Spleen (tissue), 11 donors: ENCODE results near the gene PARD3. TPM values are rescaled to one million over a fixed set of nuclear protein-coding genes. Genes with fewer than 3 reads are reported as not detected.

Experiments
- DNase-seq: peaks from one replicate; pipeline ENCODE4 v3.0.0-alpha.2; 2020
- H3K27ac ChIP-seq, 8 donors: fragments of 200-600 bp; sonication (generic) in 7 of 8; 1 replicate in 4 of 8; 2 replicates in 4 of 8; pipeline versions ENCODE4 v1.5.0 to v1.8.0; 2016 to 2021; ENCODE audit warnings: inconsistent platforms in 4 of 8, mild to moderate bottlenecking in 4 of 8, moderate library complexity in 1 of 8
- H3K27me3 ChIP-seq, 7 donors: fragments of 200-600 bp; sonication (generic) in 6 of 7; replicated peaks in 1 of 7; 1 replicate in 4 of 7; 2 replicates in 3 of 7; pipeline versions ENCODE4 v1.5.0 to v1.8.0; 2016 to 2021; ENCODE audit warnings: inconsistent platforms in 3 of 7, mild to moderate bottlenecking in 1 of 7
- H3K36me3 ChIP-seq, 6 donors: fragments of 200-600 bp; sonication (generic) in 5 of 6; 1 replicate in 4 of 6; 2 replicates in 2 of 6; pipeline versions ENCODE4 v1.5.0 to v1.8.0; 2016 to 2021; ENCODE audit warnings: inconsistent platforms in 2 of 6
- H3K4me1 ChIP-seq, 6 donors: fragments of 200-600 bp; sonication (generic) in 5 of 6; 1 replicate in 3 of 6; 2 replicates in 3 of 6; pipeline versions ENCODE4 v1.5.0 to v1.8.0; 2016 to 2021; ENCODE audit warnings: inconsistent platforms in 3 of 6
- H3K4me3 ChIP-seq, 8 donors: fragments of 200-600 bp; sonication (generic) in 7 of 8; 1 replicate in 4 of 8; 2 replicates in 4 of 8; pipeline versions ENCODE4 v1.5.0 to v1.8.0; 2016 to 2021; ENCODE audit warnings: inconsistent platforms in 4 of 8, mild to moderate bottlenecking in 4 of 8, moderate library complexity in 2 of 8
- H3K9me3 ChIP-seq, 8 donors: fragments of 200-600 bp; sonication (generic) in 7 of 8; 1 replicate in 4 of 8; 2 replicates in 4 of 8; pipeline versions ENCODE4 v1.5.0 to v1.8.0; 2016 to 2021; ENCODE audit warnings: inconsistent platforms in 4 of 8
- CTCF ChIP-seq, 11 experiments: fragments of 200-600 bp in 7 of 11; fragments of 450-650 bp in 4 of 11; sonication (generic) in 4 of 11; IDR thresholded peaks in 8 of 11; conservative IDR thresholded peaks in 3 of 11; 1 replicate in 7 of 11; 2 replicates in 4 of 11; pipeline versions ENCODE4 v1.4.0 to v1.8.0; 2016 to 2021; ENCODE audit warnings: antibody characterized with exemption in 11 of 11, inconsistent platforms in 4 of 11, mild to moderate bottlenecking in 1 of 11
- POLR2A ChIP-seq, 3 donors: fragments of 450-650 bp; IDR thresholded peaks; one replicate each; pipeline ENCODE4 v1.5.1; 2017; ENCODE audit warnings: antibody characterized with exemption in 3 of 3, mild to moderate bottlenecking in 1 of 3
- POLR2AphosphoS5 ChIP-seq, 3 donors: sonication (generic); formaldehyde crosslinking; IDR thresholded peaks; one replicate each; pipeline ENCODE4 v1.5.1; 2017; ENCODE audit warnings: antibody characterized with exemption in 3 of 3
- WGBS, 5 donors: extraction: QIAGEN DNeasy Blood & Tissue Kit in 3 of 5; methylation state at CpG; one replicate each; pipeline versions ENCODE4 v1.1.5 to v1.1.7; 2013 to 2018; 5-methylcytosine and 5-hydroxymethylcytosine counted together
- intact Hi-C: fragments of 100-400 bp; cut with DNase I; formaldehyde crosslinking; loops from one replicate; pipeline ENCODE4 v1.15.0; 2023; ENCODE audit warnings: low total_unique reads
- polyA plus RNA-seq, 3 donors: library from polyadenylated mRNA; stranded (reverse); fragments of 200-250 nt; gene quantifications; one replicate each; pipeline ENCODE4 v1.2.1, GENCODE V29; 2013
- total RNA-seq, 7 donors: library from RNA; depleted of rRNA in 3 of 7; stranded (reverse); fragments of >200 nt in 3 of 7; fragmentation: NEBNext Ultra II Directional in 4 of 7; extraction: Animal tissue kit (Norgen Biotek cat#: 25700) in 4 of 7; gene quantifications; one replicate each; pipeline versions ENCODE4 v1.1.0 to v1.2.1, GENCODE V29; 2016 to 2021
- donor health status: healthy with polysubstance abuse.
- donor health status: DM: no; HTN: no; CAD: no; lungs with moderate emphysema.
- donor health status: DM: no; HTN: no; CAD: no.
- donor health status: Bipolar disorder and iron deficiency.
- donor health status: healthy.
- donor health status: DM: no; HTN: no; CAD: no.
- donor health status: DM: yes; HTN: yes; CAD: no.

PARD3 gene
- total and polyA plus RNA-seq, 10 donors, result 2.8 to 18.9 (median 10.8) TPM

- H3K36me3 ChIP-seq, result no peaks in the 10 kb centered on the region
- no peaks in the 10 kb centered on the region for H3K9me3 ChIP-seq
- DNase-seq, result no peak
- intact Hi-C loops, result no loop called here
- no peaks in the 10 kb centered on the region for H3K27me3 ChIP-seq
- WGBS, 5 donors, result 43 to 54% (median 48%) methylated on average over 6 of the region's 6 CpGs
- no peak for TF ChIP-seq POLR2A (IDR thresholded peaks at IDR 0.05)
- no peak for TF ChIP-seq POLR2AphosphoS5 (IDR thresholded peaks at IDR 0.05)
- peak in 9 of 11 experiments; percentile 16 to 71 (median 56) for TF ChIP-seq CTCF (IDR thresholded peaks at IDR 0.05 in 8 of 11, conservative IDR thresholded peaks at IDR 0.05 in 3 of 11)
- H3K4me3 ChIP-seq, result no peak overlapping the region
- peaks cover 0 to 7% (median 4%) of the 10 kb centered on the region in 6 donors for H3K4me1 ChIP-seq
- no peak overlapping the region for H3K27ac ChIP-seq
Observed at GRCh38 chr10:34655286-34656170, 159.6 kb downstream of the PARD3 start.

- no peak overlapping the region for H3K4me3 ChIP-seq
- H3K9me3 ChIP-seq, result no peaks in the 10 kb centered on the region
- intact Hi-C loops, result no loop called here
- H3K36me3 ChIP-seq, result no peaks in the 10 kb centered on the region
- no peaks in the 10 kb centered on the region for H3K27me3 ChIP-seq
- DNase-seq, result no peak
- TF ChIP-seq POLR2A (IDR thresholded peaks at IDR 0.05), result no peak
- 58 to 77% (median 76%) methylated on average over 3 of the region's 3 CpGs for WGBS, 5 donors
- H3K4me1 ChIP-seq, result peaks cover 0 to 7% (median 4%) of the 10 kb centered on the region in 6 donors
- no peak overlapping the region for H3K27ac ChIP-seq
Observed at GRCh38 chr10:34654211-34654610, 160.9 kb downstream of the PARD3 start.

GRCh38 chr10:34653530-34653929 lies 161.6 kb downstream of the PARD3 start:
- TF ChIP-seq POLR2AphosphoS5 (IDR thresholded peaks at IDR 0.05) (no peak), POLR2A (IDR thresholded peaks at IDR 0.05) (no peak), CTCF (IDR thresholded peaks at IDR 0.05 in 8 of 11, conservative IDR thresholded peaks at IDR 0.05 in 3 of 11) (no peak)
- Histone ChIP-seq H3K36me3 (no peaks in the 10 kb centered on the region), H3K9me3 (no peaks in the 10 kb centered on the region), H3K27ac (no peak overlapping the region), H3K4me1 (peaks cover 0 to 7% (median 2%) of the 10 kb centered on the region in 6 donors), H3K4me3 (no peak overlapping the region), H3K27me3 (no peaks in the 10 kb centered on the region)
- intact Hi-C loops, result no loop called here
- 81 to 92% (median 91%) methylated on average over 4 of the region's 4 CpGs for WGBS, 5 donors
- DNase-seq, result no peak

GRCh38 chr10:34651416-34652195 lies 163.5 kb downstream of the PARD3 start:
- H3K4me1 ChIP-seq, result peaks cover 0 to 7% (median 0%) of the 10 kb centered on the region in 6 donors
- intact Hi-C loops, result no loop called here
- no peaks in the 10 kb centered on the region for H3K9me3 ChIP-seq
- no peak overlapping the region for H3K4me3 ChIP-seq
- no peaks in the 10 kb centered on the region for H3K36me3 ChIP-seq
- 65 to 84% (median 79%) methylated on average over 12 of the region's 12 CpGs for WGBS, 5 donors
- no peaks in the 10 kb centered on the region for H3K27me3 ChIP-seq
- DNase-seq, result no peak
- TF ChIP-seq POLR2AphosphoS5 (IDR thresholded peaks at IDR 0.05), result no peak
- TF ChIP-seq CTCF (IDR thresholded peaks at IDR 0.05 in 8 of 11, conservative IDR thresholded peaks at IDR 0.05 in 3 of 11), result no peak
- no peak for TF ChIP-seq POLR2A (IDR thresholded peaks at IDR 0.05)
- no peak overlapping the region for H3K27ac ChIP-seq
